Tibial nerve (tissue), 4 donors: Measurements from ENCODE around the gene WFIKKN1.

Experiments
- EP300 ChIP-seq, 2 donors: sonication (generic); formaldehyde crosslinking; IDR thresholded peaks; one replicate each; pipeline ENCODE4 v1.6.1; 2017; ENCODE audit warnings: antibody characterized with exemption in 2 of 2, mild to moderate bottlenecking in 1 of 2
- POLR2A ChIP-seq, 2 donors: fragments of 450-650 bp; IDR thresholded peaks; one replicate each; pipeline ENCODE4 v1.6.1; 2017; ENCODE audit warnings: antibody characterized with exemption in 2 of 2, mild to moderate bottlenecking in 2 of 2, moderate library complexity in 2 of 2
- TF ChIP-seq, protein P1 (sequence below), 5 experiments: fragments of 200-600 bp in 3 of 5; fragments of 450-650 bp in 2 of 5; sonication (generic) in 3 of 5; IDR thresholded peaks; one replicate each; pipeline ENCODE4 v1.5.1; 2016 to 2019; ENCODE audit warnings: antibody characterized with exemption in 5 of 5, mild to moderate bottlenecking in 3 of 5, moderate library complexity in 2 of 5

GRCh38 chr16:631808-632358 is 1.1 kb downstream of the WFIKKN1 start:
- TF ChIP-seq POLR2A (IDR thresholded peaks at IDR 0.05) (no peak), EP300 (IDR thresholded peaks at IDR 0.05) (no peak)
- TF ChIP-seq, protein P1, sequence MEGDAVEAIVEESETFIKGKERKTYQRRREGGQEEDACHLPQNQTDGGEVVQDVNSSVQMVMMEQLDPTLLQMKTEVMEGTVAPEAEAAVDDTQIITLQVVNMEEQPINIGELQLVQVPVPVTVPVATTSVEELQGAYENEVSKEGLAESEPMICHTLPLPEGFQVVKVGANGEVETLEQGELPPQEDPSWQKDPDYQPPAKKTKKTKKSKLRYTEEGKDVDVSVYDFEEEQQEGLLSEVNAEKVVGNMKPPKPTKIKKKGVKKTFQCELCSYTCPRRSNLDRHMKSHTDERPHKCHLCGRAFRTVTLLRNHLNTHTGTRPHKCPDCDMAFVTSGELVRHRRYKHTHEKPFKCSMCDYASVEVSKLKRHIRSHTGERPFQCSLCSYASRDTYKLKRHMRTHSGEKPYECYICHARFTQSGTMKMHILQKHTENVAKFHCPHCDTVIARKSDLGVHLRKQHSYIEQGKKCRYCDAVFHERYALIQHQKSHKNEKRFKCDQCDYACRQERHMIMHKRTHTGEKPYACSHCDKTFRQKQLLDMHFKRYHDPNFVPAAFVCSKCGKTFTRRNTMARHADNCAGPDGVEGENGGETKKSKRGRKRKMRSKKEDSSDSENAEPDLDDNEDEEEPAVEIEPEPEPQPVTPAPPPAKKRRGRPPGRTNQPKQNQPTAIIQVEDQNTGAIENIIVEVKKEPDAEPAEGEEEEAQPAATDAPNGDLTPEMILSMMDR (IDR thresholded peaks at IDR 0.05), result no peak
